HG03066 (cell line): ENCODE measurements around the gene ZNF391.
"Not testable (repeated sequence)": the region's sequence is repeated elsewhere in the genome, so short reads cannot be mapped to it uniquely, and the experiment has no call there.

Experiments used
- ATAC-seq: cut with Tn5 transposase; IDR thresholded peaks from one replicate; pipeline ENCODE4 v1.9.1; 2021; ENCODE audit warnings: low read depth; ENCODE audit not compliant: unreplicated experiment

ZNF391 gene

GRCh38 chr6:27388293-27389197 is at the start of gene ZNF391:
Gene ZNF391, plus strand, starts transcription at chr6:27388759. Its CDS starts 11,612 bp downstream, at chr6:27400371.
- peak; percentile 88 for ATAC-seq

- no peak for ATAC-seq
Measured at GRCh38 chr6:27352850-27353249, 35.7 kb upstream of the ZNF391 start.

GRCh38 chr6:27358786-27359185 is 29.8 kb upstream of the ZNF391 start:
- no peak for ATAC-seq

- ATAC-seq, result no peak
Measured at GRCh38 chr6:27359231-27359630, 29.3 kb upstream of the ZNF391 start.

GRCh38 chr6:27368202-27368601 is 20.4 kb upstream of the ZNF391 start:
- ATAC-seq, result no peak

GRCh38 chr6:27370391-27370790 is 18.2 kb upstream of the ZNF391 start:
- no peak for ATAC-seq

- no peak for ATAC-seq
Measured at GRCh38 chr6:27374824-27375612, 13.5 kb upstream of the ZNF391 start.

- no peak for ATAC-seq
Measured at GRCh38 chr6:27375613-27376079, 12.9 kb upstream of the ZNF391 start.

GRCh38 chr6:27378406-27378805 is 10.2 kb upstream of the ZNF391 start:
- ATAC-seq, result not testable (repeated sequence)

- not testable (repeated sequence) for ATAC-seq
Measured at GRCh38 chr6:27381001-27381400, 7.6 kb upstream of the ZNF391 start.

- no peak for ATAC-seq
Measured at GRCh38 chr6:27383011-27383410, 5.5 kb upstream of the ZNF391 start.

- ATAC-seq, result no peak
Measured at GRCh38 chr6:27383481-27383880, 5.1 kb upstream of the ZNF391 start.

- ATAC-seq, result no peak
Measured at GRCh38 chr6:27392623-27393022, 4.1 kb downstream of the ZNF391 start.

GRCh38 chr6:27394073-27394472 is 5.5 kb downstream of the ZNF391 start:
- ATAC-seq, result no peak

GRCh38 chr6:27400877-27401642 is 12.5 kb downstream of the ZNF391 start:
- no peak for ATAC-seq

GRCh38 chr6:27406085-27406484 is 17.5 kb downstream of the ZNF391 start:
- no peak for ATAC-seq

GRCh38 chr6:27407153-27407814 is 18.7 kb downstream of the ZNF391 start:
- ATAC-seq, result no peak

GRCh38 chr6:27414300-27414699 is 25.7 kb downstream of the ZNF391 start:
- no peak for ATAC-seq

GRCh38 chr6:27414996-27415395 is 26.4 kb downstream of the ZNF391 start:
- ATAC-seq, result no peak

- no peak for ATAC-seq
Measured at GRCh38 chr6:27415898-27416297, 27.3 kb downstream of the ZNF391 start.
